GM19023 (cell line): Measurements from ENCODE around the gene ZBP1.

Experiments used
- ATAC-seq: cut with Tn5 transposase; IDR thresholded peaks from one replicate; pipeline ENCODE4 v1.9.1; 2021; ENCODE audit warnings: mild to moderate bottlenecking, moderate library complexity; ENCODE audit not compliant: unreplicated experiment

ZBP1 gene

DNA sequence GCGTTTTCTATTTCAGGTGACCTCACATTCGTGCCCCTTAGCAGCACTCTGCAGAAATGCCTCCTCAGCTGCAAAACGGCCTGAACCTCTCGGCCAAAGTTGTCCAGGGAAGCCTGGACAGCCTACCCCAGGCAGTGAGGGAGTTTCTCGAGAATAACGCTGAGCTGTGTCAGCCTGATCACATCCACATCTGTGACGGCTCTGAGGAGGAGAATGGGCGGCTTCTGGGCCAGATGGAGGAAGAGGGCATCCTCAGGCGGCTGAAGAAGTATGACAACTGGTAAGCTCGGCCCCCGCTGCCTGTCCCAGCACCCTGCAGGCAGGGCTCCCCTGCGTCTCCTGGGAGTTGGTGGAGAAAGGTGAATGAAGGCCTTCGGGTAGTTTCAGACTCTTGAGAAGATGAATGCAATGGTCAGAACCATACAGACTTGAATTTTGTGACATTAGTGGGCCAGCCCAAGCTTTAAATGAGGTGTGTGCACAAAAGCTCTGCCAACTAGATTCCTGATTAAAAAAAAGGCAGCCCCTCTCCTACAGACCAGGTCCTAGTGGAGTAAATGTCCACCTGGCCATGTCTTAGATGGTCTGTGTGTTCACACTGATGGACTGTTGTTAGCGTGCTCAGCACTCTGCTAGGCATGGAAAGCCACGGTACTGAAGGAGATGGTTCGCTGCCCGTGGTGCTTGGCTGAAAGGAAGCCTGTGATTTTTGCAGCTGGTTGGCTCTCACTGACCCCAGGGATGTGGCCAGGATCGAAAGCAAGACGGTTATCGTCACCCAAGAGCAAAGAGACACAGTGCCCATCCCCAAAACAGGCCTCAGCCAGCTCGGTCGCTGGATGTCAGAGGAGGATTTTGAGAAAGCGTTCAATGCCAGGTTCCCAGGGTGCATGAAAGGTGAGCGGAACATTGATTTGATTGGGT, 58.6 kb downstream of the ZBP1 start:
- no peak for ATAC-seq

DNA sequence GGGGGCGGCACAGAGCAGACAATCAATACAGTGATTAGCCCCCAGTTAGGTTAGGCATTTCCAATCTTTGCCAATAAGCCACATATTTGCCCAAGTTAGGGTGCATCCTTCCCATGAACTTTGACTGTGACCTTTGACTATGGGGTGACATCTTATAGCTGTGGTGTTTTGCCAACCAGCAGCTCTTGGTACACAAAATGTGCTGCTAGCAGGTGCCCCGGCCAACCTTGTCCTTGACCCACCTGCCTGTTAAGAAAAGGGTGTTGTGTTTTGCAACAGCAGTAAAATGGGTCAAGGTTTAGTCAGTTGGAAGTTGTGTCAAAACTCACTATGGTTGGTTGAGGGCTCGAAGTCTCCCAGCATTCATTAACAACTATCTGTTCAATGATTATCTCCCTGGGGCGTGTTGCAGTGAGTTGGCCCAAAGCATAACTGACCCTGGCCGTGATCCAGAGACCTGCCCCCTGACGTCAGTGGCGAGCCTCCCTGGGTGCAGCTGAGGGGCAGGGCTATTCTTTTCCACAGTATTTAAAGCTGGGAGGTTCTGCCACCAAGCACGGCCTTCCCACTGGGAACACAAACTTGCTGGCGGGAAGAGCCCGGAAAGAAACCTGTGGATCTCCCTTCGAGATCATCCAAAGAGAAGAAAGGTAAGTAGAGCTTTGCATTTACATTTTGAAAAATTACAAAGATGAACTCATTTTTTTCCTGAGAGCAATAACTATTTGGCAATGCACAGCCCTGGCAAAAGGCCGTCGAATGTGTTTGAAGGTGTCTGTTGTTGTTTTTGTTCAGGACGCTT, 59.5 kb downstream of the ZBP1 start, which contains the start of gene PCK1:
Gene PCK1 (plus strand): TSS at position 557 of the 802 bp plus-strand sequence. CDS start 302 bp downstream, outside the sequence.
- ATAC-seq = no peak

DNA sequence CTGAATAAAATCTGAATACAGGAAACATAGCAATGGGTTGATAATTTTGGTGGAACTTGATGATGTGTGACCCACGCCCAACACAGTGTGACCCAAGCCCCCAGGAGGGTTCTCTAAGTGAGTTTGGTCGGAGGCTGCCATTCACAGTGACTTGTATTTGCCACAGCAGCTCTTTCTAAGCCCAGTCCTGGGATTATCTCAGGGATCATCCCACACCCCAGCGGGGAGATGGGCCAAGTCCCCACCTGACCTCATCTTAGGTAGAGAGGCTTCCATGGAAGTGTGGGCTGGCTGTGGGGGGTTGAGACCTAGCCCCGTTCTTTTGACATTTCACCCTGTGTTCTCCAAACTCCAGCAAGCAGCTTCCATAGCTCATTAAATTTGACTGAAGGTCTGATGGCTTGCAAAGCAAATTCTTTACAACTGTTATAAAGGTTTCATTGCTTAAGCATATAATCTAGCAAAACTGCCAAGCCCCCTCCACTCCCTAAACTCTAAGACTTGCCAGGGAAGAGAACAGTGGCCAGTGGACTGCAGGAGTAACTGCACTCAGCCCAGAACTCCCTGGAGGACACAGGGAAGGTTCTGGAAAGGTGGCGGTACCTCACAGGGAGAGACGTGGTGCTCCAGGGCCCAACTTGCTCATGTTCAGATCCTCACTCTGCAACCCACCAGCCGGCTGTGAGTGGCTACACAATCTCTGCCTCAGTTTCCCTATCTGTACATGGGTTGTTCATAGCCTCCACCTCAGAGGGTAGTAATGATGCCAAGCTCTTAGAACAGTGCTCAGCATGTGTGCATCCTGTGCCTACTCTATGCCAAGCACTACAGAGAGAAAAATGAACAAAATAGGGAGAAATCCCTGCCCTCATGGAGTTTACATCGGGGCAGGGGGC, 60.3 kb downstream of the ZBP1 start:
- ATAC-seq = no peak

DNA sequence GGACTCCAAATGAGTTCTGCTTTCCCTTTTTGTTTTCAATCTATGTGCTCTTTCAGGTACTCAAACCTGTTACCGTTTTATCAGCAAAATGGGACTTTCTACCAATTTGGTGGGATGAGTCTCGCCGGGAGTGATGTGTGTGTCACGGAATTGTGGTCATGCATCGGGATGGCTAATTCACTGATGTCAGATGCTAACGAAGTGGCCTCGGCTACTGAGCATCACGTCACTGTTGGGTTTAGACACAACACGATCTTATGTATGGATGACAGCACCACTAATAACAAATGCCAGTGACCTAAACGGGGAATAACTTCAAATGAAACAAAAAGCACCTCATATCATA, 61.0 kb downstream of the ZBP1 start:
- ATAC-seq = no peak

DNA sequence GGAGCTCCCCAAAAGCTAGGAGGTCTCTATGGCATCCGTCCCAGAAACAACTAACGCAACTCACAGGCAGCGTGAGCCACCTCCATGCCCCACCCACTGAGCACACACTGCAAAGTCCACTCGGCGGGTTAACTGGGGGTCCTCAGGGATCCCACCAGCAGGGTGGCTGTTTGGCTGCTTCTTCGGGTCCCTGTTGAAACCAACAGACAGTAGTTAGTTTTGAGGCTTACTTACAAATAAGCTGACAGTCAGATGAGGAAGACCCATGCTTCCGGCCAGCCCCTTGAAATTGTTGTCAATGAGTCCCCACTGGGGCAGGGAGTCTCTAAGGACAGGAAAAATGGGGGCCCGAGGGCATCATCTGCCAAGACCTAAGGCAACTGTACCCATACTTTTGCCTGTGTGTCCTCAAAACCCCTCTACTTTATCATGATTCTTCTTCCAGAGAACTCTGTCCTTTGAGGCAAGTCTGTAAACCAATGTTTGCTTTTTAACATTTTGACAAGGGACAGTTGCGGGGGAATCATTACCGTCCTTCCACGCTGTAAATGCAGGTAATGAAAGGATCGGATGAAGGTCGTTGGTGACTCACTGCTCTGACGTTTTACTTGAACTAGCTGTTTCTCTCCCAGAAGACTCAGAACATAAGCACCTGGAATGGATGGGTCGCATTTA, 61.5 kb downstream of the ZBP1 start:
- no peak for ATAC-seq

DNA sequence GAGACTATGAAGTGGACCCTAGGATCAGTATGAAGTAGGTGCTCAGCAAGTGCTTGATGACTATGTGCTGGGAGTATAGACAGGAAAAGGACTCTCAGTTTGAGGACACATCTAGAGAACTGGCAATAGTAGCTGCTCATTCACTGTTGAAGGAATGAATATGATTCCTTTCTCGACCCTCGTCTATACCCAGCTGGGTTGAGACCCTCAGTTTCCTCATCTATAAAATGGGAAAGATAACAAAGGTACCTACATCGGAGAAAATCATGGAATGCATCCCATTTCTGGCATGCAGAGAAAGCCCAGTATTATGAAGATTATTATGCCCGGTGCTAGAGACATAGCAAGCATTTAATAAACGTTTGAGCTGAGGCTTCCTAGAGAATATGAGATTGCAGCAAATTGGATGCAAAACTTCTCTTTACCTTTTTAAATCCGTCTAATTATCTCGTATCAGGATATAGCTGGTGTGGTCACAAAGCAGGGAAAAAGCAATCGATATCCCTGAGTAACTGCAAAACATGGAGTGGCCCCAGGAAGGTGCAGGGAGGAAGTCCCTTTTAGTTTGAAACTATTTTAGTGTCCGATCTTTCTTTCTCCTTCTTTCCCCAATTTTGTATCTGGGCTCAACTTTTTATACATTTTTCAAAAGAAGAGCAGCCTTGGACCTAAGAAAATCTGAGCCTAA, 62.2 kb downstream of the ZBP1 start:
- ATAC-seq = no peak

DNA sequence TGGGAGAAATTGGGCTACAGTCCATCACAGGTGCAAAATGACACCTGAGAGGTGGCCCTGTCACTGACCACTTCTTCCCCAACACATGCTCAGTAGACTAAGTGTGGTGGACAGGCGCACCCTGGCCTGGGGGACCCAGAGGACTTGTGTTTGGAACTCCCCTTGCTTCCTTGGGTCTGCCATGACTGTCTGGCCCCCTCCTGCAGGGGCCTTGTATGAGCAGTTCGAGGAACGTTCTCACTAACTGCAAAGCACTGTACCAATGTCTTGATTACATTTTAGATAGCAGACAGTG, 63.3 kb downstream of the ZBP1 start:
- no peak for ATAC-seq

DNA sequence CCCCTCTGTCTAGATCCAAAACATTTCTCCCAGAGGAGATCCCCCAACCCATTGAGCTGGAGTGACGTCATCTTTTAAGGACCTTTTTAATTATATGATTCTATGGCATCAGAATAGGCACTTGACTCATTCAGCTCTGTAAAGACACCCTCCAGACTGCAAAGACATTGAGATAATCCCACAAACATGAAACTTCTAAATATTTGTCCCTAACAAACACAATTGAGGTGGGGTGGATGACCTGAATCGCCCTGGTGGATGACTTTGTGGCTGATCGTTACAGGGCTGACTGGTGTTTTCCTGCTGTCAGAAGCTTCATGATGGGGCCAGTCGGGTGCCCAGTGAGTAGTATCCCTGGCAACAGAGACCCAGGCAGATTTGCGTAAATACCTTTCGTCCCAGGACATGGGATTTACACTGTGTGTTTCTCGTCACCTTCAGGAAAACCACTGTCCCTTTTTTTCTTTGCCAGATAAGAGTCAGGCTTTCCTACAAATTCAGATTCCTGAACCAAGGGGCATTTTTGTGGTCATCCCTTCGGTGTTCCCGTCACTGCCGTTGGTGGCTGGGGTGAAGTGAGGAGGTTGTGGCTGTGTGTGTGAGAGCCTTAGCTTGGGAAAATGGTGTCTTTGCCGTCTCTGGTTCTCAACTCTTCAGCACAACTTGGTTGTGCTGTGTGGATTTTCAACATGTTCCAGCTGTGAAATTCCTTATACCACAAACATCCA, 64.6 kb downstream of the ZBP1 start:
- ATAC-seq = no peak
